ENCODE results near the gene LEMD3. TPM values are rescaled to one million over a fixed set of nuclear protein-coding genes. Genes with fewer than 3 reads are reported as not detected.

LEMD3 gene
- total and polyA plus RNA-seq, 2 experiments from 2014 or later = 15.4 to 56.7 TPM

- TF ChIP-seq REST (IDR thresholded peaks at IDR 0.05; ENCODE audit: unreplicated experiment) = no peak
- TF ChIP-seq EZH2 (IDR thresholded peaks at IDR 0.05; ENCODE audit: low read depth, unreplicated experiment) = no peak
- no peak for TF ChIP-seq CREB1 (CRISPR knock-in tag; IDR thresholded peaks at IDR 0.05; ENCODE audit: low read depth)
Observed at GRCh38 chr12:65293735-65294134, 124.4 kb downstream of the LEMD3 start (continued).

- no peak for ATAC-seq
- no peaks in the 10 kb centered on the region for H3K36me3 Mint-ChIP-seq (ENCODE audit: low read depth)
Observed at GRCh38 chr12:65294641-65295262, 125.4 kb downstream of the LEMD3 start.

More at GRCh38 chr12:65294641-65295262, 125.4 kb downstream of the LEMD3 start:
- Histone ChIP-seq H3F3A (replicated peaks; ENCODE audit: low read depth) (no peaks in the 10 kb centered on the region), H3K27me3 (ENCODE audit: insufficient read depth) (no peaks in the 10 kb centered on the region), H3K4me1 (ENCODE audit: insufficient read depth) (no peaks in the 10 kb centered on the region), H2AFZ (no peak overlapping the region), H3K9me2 (ENCODE audit: insufficient read depth) (no peaks in the 10 kb centered on the region), H3K79me2 (replicated peaks; ENCODE audit: insufficient read depth) (no peaks in the 10 kb centered on the region), H3K27ac (ENCODE audit: low read depth) (no peak overlapping the region), H4K20me1 (replicated peaks; ENCODE audit: insufficient read depth) (no peaks in the 10 kb centered on the region), H3K4me3 (no peak overlapping the region), H3K36me3 (ENCODE audit: insufficient read depth) (no peaks in the 10 kb centered on the region), H3K4me2 (no peak overlapping the region)
- H3K9me3 Mint-ChIP-seq = no peaks in the 10 kb centered on the region; the same call in 2 of the 3 replicates
- DNase-seq (ENCODE audit: low spot score) = no peak
- no peaks in the 10 kb centered on the region for H3K4me1 Mint-ChIP-seq
- no peak for TF ChIP-seq CTCF (conservative IDR thresholded peaks at IDR 0.05; ENCODE audit: low read depth in 2 of 2)
- H3K27ac Mint-ChIP-seq = no peak overlapping the region
- no peaks in the 10 kb centered on the region for H3K27me3 Mint-ChIP-seq (ENCODE audit: insufficient read depth, low read depth, poor library complexity)
- no peak overlapping the region for H3K4me3 Mint-ChIP-seq
